ENCODE results near the gene C3orf22.

DNA sequence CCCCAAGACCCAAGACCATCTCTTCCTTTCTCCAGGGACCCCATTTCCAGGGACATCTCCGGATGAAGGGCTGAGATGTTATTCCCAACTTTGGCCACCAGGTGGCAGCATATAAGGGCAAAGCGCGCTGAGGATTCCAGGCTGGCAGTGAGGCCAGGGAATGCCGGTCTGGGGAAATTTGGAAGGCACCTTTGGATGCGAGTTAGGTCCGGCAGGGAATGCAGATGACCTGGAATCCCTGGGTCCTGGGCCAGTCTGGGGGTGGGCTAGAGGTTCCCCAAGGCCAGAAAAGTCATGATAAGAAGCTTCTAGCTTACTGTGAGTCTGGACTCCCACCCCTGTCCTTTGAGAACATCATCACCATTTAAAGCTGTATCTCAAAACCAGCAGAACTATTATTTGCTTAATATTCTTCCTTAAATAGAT lies 36.4 kb downstream of the C3orf22 start:
- no peak for TF ChIP-seq POLR2A (IDR thresholded peaks at IDR 0.05)
- TF ChIP-seq, protein P1, sequence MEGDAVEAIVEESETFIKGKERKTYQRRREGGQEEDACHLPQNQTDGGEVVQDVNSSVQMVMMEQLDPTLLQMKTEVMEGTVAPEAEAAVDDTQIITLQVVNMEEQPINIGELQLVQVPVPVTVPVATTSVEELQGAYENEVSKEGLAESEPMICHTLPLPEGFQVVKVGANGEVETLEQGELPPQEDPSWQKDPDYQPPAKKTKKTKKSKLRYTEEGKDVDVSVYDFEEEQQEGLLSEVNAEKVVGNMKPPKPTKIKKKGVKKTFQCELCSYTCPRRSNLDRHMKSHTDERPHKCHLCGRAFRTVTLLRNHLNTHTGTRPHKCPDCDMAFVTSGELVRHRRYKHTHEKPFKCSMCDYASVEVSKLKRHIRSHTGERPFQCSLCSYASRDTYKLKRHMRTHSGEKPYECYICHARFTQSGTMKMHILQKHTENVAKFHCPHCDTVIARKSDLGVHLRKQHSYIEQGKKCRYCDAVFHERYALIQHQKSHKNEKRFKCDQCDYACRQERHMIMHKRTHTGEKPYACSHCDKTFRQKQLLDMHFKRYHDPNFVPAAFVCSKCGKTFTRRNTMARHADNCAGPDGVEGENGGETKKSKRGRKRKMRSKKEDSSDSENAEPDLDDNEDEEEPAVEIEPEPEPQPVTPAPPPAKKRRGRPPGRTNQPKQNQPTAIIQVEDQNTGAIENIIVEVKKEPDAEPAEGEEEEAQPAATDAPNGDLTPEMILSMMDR (IDR thresholded peaks at IDR 0.05) = peak; percentile 78 to 87 (median 81)
- no peak for TF ChIP-seq POLR2AphosphoS5 (IDR thresholded peaks at IDR 0.05)

All from breast epithelium (tissue), 3 donors.